ENCODE data around the gene WDR35.

WDR35 gene

DNA sequence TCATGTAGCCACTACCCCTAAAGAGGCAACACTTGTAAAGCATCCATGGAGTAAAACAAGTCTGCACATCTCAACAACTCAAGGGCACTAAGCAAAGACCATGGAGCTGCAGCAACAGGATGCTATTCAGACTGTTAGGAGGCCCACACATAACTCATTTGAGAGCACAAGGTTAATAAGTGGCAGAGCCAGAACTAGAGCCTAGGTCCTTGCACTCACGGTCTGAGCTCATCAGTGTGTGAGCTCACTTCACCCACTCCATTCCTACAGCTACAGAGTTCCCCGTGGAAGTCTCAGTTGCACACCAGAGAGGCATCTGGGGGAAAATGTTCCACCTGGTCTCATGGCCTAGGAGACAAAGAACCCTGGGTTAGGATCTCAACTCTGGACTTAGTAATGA, 123.1 kb downstream of the WDR35 start:
- no peak for DNase-seq

DNA sequence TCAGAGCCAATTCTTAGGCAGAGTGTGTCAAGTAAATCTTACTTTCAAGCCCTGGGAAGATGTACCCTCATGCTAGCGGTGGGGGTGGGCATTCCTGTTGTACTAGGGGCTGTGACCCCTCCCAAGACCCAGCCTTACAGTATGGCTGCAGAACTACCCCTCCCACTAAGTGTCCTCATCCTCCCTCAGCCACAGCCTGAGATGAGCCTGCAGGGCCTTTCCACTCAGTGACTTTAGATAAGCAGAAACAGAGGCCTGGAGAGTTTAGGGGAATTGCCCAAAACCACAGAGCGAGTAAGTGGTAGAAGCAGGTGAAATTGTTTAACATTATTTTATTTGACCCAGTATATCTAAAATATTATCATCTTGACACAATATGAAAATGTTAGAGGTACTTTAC, 124.8 kb downstream of the WDR35 start:
- no peak for DNase-seq

DNA sequence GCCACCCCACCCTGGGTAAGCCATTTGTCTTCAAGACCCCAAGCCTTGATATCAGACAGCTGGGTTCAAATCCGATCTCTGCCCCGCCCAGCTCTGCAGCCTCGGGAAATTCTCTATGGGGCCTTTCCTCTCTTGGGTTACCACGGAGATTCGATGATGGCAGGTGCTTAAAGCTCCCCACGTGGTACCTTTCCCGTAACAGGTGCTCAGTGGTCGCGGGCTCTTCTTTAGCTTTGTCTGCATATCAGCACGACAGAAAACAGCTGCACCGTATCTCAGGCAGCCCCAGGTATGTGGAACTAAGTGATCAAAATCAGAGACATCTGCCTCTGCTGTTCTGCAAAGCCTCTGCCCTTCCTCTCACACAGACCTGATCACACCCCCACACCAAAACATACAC, 125.5 kb downstream of the WDR35 start:
- no peak for DNase-seq

DNA sequence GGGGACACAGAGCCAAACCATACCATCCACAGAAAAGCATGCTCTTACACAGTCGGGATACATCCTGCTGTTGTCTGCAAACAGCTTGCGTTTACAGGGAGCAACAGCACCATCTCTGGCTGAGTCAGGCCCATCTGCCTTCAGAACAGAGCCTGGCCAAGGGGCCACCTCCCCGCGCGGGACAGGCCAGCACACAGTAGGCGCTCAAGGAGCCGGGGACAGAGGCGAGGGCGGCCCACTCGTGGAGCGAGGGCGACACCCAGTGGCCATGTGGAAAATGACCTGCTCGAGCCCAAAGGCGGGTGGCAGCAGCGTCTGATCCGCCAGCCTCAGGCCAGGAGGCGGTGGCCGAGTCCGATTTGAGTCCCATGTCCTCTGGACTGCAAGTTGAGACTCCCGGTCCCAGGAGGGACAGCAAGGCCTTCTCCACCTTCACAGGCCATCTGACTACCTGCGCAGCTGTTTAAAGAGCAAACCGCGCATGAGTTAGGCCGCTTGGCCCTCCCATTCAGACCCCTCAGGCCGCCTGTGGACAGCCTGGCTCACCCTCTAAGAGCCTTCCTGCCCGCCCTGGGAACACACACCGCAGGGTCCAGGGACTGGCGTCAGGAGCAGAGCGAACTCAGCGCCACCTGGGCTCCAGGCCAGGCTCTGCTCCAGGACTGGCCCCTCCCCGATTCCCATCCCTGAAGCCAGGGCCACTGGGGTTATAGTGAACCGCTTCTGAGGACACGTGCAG, 126.4 kb downstream of the WDR35 start:
- peak; percentile 72 for DNase-seq

DNA sequence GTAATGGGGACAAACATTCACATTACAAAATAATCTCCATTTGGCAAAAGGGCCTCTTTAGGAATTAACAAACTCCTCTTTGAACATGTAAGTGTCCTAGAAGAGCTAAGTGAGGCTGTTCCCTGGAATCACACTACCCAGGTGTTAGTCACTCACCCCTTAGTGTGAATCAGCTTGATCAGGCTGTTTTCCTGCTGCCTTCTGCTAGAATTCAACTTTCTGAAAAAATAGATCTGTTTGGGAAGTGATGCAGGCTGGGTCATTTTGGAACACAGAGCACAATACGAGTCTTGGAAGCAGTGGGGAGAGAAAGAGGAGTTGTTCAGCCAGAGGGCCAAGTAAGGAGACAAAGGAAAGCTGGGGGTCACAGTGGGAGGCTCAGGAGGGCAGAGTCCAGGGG, 128.1 kb downstream of the WDR35 start:
- DNase-seq: no peak

Data from activated naive CD4-positive, alpha-beta T cell treated with Interleukin-2 at 50 U/mL for 16 hours (primary cell).